Stomach (tissue), 4 donors: ENCODE data around the gene EDARADD.

Experiments
- CTCF ChIP-seq, 7 experiments: fragments of 450-650 bp in 4 of 7; fragments of 200-600 bp in 3 of 7; sonication (generic) in 3 of 7; IDR thresholded peaks; one replicate each; pipeline ENCODE4 v1.5.1; 2016 to 2019; ENCODE audit warnings: antibody characterized with exemption in 7 of 7, control low read depth in 2 of 7, mild to moderate bottlenecking in 1 of 7
- EP300 ChIP-seq: sonication (generic); formaldehyde crosslinking; IDR thresholded peaks from one replicate; pipeline ENCODE4 v1.6.1; 2017; ENCODE audit warnings: antibody characterized with exemption
- POLR2A ChIP-seq, 4 donors: fragments of 450-650 bp; IDR thresholded peaks; one replicate each; pipeline ENCODE4 v1.6.1; 2016; ENCODE audit warnings: antibody characterized with exemption in 4 of 4, control low read depth in 2 of 4, mild to moderate bottlenecking in 1 of 4, moderate library complexity in 1 of 4
- POLR2AphosphoS5 ChIP-seq, 3 donors: sonication (generic); formaldehyde crosslinking; IDR thresholded peaks; one replicate each; pipeline ENCODE4 v1.6.1; 2016; ENCODE audit warnings: antibody characterized with exemption in 3 of 3

GRCh38 chr1:236457775-236458174 is 63.7 kb downstream of the EDARADD start:
- TF ChIP-seq CTCF (IDR thresholded peaks at IDR 0.05) (no peak), POLR2A (IDR thresholded peaks at IDR 0.05) (no peak), EP300 (no peak), POLR2AphosphoS5 (IDR thresholded peaks at IDR 0.05) (no peak)
